Activated CD8-positive, alpha-beta memory T cell treated with anti-CD3 and anti-CD28 coated beads for 48 hours (primary cell): ENCODE data around the gene MTHFSD.

Source experiments
- DNase-seq, 3 experiments: peaks; one replicate each; pipeline ENCODE4 v3.0.0-alpha.2; 2020; ENCODE audit warnings: low read depth in 2 of 3, low spot score in 2 of 3

Gene MTHFSD

DNA sequence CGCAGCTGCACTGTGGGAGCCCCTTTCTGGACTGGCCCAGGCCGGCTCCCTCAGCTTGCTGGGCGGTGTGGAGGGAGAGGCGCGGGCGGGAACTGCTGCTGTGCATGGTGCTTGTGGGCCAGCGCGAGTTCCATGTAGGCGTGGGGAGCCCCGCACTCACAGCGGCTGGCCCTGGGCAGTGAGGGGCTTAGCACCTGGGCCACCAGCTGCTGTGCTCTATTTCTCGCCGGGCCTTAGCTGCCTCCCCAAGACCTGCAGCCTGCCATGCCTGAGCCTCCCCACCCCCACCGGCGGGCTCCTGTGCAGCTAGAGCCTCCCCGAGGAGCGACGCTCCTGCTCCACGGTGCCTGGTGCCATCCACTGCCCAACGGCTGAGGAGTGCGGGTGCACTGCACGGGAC, 1.7 kb downstream of the MTHFSD start:
- DNase-seq: no peak

DNA sequence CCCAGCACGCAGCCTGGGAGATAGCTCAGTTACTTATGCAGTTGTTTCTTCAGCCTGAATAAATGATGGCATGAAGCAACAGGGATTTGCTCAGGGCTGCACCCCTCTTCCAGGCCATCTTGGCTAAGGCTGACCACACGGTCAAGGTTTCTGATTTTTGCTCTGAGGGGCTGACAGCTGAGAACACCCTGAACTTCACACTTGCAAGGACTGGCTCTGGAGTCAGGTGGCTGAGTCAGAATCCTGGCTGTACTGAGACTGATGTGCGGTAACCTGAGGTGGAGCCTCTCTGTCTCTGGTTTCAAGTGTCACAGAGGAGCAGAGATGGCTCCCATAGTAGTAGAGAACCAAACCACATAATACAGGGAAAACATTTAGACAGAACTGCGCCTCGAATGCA, 4.8 kb downstream of the MTHFSD start:
- DNase-seq: no peak

DNA sequence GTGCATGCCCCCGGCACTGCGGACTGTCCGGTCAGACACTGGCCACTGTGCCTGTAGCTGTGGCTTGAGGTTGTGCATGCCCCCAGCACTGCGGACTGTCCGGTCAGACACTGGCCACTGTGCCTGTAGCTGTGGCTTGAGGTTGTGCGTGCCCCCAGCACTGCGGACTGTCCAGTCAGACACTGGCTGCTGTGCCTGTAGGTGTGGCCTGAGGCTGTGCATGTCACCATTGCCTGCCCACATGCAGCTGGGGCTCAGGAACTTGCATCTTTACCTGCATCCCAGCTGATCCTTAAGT, 5.2 kb downstream of the MTHFSD start:
- no peak for DNase-seq

DNA sequence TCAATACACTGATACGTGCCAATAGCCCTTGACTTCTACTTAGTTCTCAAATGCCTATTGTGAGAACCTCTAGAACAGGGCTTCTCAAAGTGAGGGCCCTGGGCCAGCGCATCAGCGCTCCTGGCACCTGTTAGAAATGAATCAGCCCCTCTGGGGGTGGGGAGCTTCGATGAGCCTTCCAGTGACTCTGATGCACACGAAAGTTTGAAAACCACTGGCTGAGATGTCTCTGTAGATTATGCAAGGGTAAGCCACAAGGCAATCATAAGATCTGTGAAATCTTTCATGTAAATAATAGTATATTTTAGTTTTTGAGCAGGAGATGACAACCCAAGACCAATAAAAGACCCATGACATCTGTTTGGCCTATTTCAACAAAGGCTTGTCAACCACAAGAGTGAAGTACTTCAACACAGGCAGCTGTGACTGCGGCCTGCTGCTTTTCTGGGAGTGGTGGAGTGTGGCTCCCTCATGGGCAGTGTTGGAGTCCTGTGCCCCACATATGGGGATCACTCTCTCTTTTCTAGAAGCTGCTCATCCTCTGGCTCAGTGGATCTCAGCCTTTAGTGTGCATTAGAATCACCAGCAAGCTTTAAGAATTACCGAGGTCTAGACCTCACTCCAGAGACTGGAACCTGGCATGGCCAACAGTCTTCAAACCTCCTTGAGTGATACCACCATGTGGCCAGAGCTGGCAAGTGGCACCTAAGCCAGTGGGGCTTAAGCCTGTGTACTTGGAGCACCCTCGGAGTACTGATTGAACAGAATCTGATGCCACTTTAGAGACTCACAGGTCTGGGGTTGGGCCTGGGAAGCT, 5.8 kb downstream of the MTHFSD start:
- no peak for DNase-seq

DNA sequence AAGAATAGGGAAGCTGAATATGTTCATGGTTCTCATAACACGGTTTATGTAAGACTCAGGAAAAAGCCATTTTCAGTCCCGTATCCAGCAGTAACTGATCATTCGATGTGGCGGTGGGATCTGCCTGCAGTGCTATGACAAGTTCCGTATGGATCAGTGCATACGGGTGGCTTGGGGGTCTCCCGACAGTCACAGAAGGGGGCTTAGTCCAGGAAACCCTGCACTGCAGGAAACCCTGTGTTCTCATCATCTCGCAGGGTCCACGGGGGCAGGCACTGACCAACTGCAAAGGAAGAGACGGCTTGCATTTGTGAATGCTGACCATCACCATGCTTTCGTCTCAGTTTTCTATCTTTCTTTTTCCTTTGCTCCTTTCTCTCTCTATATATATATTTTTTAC, 7.7 kb downstream of the MTHFSD start:
- DNase-seq: no peak

DNA sequence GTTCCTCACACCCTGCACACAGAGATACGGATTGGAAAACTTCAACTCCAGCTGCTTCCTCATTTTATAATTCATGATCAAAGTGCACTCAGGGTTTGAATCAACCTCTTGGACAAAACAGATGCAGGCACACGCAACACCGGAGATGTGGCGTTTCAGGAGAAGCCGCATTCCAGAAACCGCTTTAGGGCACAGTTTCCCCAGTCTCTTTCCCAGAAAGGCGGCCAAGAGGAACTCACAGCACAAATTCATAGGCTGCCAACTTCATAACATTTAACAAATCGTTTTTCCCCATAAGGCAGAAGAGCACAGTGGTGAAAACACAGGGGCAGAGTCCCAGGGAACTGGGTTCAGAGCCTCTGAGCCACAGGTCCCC, 8.4 kb downstream of the MTHFSD start:
- no peak for DNase-seq

DNA sequence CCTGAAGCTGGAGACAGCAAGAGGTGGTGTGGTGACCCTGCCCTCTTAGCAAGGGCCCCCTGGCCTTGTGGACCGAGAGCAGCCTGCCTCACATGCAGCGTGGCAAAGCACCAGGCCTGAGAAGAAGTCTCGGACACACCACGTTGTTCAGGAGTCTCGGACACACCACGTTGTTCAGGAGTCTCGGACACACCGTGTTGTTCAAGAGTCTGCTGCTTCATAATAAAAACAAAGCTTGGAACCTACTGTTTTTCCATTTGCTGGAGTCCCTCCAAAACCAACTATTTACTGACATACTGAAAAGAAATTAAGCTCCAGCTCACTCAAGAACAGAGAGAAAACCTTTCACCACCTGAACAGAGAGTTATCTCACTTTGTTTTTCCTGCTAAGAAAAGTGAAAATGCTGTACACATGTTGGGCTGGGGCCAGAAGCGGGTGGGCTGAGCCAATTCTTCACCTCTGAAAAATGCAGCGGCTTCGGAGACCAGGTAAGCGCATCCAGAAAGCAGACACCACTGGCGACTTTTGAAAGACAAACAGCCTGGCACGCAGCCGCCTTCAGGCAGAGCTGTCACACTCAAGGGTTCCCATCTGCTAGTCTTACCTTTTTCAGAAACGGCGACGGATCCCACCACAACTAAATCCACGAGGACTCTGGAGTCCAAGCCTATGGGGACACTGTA, 8.9 kb downstream of the MTHFSD start:
- no peak for DNase-seq

DNA sequence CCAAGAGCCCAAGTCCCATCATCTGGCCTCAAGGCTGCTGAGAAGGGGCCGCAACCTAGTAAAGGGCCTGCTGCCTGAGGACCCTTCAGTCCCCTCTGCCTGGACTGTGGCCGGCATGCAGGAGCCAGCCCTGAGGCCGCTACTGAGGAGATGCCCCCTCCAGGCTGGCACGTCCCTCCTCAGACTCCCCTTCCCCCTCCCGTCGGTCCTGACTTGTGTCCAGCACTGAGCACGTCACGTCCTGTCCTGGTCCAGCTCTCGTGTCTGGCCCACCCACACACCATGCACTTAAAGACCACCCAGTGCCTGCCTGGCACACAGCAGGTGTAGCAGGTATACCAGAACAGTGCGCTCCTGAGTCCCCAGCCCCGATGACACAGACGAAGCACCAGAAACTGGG, 9.6 kb downstream of the MTHFSD start:
- DNase-seq: no peak

DNA sequence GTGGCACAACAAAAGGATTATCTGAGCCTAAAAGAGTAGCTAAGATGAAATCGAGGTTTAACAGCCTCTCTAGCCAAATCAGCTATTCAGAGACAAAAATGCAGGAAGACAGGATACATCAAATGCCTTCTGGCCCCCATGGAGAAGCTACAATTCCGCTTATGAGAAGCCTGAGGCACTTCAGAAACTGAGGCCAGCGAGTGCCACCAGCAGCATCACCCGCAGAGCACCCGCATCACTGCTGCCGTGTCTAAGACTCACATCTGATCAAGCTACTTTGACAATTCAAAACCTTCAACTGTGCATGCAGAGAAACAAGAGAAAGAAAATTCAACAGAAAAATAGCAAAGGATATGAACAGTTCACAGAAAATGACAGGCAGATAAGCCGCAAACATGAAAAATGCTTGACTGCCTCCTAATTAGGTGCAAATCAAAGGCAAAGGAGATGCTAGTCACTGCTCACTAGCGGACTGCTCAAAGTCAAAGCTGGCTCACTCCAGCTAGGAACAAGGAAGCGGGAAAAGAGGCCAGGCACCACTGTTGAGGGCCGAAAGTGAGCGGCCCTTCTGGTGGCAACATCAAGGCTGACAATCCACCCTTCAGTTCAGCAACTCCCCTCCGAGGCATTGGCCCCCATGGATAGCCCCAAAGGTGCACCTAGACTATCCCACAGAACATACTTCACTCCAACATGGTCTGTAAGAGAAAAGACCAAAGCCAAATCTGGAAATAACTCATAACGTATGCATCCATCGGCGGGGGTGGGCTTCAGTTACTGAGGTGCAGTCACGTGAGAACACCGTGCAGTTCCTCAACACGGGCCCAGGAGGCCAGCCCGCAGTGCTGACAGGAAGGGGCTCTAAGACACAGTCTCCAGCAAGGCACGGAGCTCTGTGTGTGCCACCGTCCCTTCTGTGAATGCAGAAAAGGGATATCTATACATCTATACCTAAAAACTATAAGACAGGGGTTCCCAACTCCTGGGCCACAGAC, 12.0 kb downstream of the MTHFSD start:
- no peak for DNase-seq

DNA sequence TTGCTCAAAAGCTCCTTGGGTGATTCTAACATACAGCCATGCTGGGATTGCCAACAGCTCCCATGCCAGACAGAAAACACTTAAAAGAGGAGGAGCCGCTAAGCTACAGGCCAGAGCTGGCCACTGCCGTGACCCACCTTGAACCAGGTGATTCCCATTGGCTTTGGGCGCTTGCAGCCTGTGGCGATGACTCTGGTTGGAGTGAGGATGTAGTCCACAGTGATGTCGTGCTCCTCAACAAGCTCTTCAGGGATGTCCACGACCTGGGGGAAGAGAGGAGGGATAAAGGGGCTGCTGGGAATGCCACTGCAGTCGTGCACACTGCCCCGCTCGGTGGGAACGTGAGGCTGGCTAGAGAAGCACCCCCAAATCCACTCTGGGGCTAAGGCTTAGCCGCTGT, 13.5 kb downstream of the MTHFSD start:
- DNase-seq: no peak

DNA sequence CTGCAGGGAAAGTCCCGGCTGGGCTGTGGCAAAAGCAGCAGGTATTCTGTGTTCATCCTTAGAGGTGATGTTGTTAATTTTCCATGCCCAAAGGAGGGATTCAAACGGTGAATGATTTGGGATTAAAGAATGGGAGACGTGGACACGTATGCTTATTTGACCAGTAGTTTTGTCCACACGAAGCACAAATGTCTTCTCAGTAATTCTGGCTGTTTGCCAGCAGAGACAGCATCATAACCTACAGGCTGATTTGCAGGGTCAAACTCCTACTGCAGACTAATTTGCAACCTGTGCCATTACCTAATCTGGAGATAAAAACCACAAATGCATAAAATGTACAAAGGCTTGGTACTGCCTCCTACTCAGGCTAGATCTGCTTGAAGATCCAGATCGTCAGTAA, 14.1 kb downstream of the MTHFSD start:
- DNase-seq: no peak

DNA sequence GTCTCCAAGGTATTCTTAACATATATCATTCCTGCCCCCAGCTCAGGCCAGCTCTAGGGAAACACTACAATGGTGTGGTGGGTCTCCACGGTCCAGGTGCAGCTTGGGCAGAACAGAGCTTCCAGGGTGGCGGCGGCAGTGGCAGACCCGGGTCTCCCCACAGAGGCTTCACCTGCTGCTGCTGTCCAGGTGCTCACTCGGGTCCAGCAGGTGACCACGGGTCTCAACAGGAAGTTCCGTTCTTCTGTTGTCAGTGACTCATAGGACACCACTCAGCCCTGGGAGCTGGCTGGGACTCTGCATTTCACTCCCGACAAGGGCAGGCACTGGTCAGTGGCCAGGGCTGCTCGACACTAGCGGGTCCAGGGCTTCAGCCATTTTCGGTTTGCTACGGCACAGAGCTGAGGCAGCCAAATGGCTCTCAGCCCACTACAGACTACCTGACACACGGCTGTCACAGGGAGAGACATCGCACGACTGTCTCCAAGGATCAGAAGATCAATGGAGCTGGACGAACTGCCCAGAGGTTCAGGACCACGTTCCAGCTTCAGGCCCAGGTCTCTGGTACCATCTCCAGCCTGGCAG, 16.7 kb downstream of the MTHFSD start:
- DNase-seq: no peak

DNA sequence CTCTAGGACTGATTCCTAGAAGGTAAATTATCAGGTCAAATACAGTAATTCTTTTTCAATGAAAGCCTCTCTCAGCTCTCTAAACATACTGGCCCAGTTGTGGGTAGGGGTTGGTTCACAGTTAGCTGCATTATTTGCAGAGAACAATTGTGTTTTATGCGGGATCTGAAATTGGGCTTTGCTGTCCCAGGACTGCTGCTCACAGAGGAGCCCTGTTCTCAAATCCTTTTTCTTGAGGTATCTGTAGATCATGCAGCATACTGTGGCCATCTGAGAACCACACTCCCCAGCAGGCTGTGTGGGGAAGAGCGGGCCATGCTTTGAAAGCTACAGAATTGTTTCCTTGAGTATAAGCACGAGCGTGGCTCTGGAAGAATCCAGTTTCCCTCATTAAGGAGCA, 17.5 kb downstream of the MTHFSD start:
- DNase-seq: no peak

DNA sequence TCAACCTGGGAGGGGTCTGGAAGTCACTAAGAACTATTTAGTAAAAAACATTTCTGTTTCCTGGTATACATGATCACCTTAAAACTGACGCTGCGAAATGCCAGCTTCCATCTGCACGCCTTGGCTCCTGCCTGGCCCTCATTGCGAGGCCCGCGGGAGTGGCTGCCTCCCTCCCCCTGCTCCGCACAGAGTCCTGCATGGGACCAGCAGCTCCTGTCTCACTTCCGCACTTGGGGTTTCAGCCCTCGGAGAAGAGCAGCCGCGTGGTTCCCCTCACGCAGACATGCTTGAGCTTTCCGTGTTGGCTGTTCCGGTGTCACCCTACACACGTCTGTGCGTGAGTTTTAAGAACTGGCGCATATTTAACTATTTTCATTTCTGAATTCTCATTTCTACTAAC, 18.4 kb downstream of the MTHFSD start:
- DNase-seq: no peak

DNA sequence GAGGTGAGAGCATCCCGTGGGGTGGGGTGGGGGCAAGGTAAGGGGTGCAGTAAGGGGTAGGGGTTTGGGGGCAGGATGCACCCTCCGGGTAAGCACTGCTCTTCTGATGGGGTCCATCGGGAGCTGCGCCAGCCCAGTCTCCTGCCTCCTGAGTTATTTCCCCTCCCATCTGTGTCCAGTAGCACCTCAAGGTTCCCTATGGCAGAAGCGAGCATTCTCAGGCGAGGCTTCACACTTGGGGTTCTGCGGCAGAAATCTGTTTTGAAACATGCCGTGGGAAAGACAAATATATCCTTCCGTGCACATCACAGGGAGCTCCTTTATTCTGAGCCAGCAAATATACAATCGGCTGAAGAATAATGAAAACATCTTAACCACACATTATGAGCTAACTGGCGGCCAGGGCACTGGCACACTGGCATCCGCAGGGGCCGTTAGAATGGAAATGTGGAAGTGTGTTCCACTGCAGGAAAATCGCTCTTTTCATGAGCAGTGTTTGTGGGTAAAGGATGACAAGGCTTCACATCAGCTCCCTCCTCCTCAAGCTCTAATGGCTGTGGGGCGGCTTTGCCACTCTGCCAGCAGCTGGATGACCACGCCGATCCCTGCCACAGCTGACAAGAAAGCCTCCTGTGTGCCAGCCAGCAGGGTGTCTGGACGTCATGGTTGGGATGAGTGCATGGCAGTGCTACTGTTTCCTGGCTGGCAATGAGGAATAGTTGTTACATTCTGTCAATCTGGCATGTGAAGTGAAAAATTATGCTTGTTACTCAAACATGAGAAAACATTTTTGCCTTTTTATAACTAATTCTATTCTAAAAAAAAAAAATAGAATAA, 20.0 kb downstream of the MTHFSD start:
- DNase-seq: no peak

DNA sequence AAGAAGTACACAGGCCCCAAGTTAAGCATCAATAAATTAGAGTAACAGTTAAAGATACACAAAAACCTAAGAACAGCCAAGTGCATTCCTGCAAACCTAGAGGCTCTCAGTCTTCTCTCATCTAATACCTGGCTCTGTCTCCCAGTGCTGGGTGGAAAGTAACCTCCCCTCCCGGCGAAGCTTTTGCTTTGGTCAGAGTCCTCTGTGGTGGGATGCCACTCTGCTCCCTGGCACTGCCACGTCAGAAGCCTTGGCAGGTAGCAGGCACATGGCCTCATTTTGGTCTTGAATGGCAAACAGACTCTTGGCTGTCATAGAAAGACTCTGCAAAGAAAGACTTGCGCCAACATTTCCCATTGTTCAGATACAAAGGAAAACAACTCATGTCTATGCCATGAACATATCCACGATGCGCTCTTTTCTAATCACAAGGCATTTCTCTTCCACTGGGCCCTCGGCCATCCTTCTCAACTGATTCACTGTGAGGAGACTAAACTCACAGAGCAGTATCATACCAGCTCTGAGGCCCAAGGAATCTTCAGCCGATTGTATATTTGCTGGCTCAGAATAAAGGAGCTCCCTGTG, 21.2 kb downstream of the MTHFSD start:
- DNase-seq: no peak

DNA sequence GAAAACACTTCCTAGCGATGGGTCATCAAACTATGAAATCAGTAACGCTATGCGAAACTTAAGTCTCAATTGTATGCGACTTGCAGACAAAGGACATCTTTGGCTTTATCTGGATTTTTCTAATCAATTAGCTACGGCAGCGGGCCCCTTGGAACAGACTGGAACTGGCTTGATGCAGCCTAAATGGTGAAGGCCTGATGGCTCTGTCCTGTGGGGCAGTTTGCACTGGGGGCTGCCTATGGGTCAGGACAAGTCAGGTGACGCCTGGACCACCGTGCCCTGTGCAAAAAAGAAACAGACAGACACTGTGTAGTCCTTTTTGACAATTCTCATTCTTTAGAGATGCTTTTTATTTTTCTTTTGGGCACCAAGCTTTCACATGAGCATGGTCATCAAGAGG, 22.0 kb downstream of the MTHFSD start:
- DNase-seq: no peak

DNA sequence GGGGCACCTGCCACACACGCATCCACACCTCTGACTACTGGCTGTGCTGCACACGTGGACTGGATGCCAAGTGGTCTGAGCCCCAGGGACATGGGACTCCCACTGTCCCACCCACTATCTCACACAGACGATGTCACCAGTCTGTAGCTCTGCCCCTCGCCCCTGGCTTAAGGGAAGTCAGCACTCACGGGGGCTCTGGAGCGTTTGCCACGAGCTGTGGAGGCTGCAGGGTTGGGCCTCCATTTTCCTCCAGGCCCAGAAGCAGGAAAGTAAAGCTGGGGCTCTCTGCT, 22.6 kb downstream of the MTHFSD start:
- DNase-seq: no peak

DNA sequence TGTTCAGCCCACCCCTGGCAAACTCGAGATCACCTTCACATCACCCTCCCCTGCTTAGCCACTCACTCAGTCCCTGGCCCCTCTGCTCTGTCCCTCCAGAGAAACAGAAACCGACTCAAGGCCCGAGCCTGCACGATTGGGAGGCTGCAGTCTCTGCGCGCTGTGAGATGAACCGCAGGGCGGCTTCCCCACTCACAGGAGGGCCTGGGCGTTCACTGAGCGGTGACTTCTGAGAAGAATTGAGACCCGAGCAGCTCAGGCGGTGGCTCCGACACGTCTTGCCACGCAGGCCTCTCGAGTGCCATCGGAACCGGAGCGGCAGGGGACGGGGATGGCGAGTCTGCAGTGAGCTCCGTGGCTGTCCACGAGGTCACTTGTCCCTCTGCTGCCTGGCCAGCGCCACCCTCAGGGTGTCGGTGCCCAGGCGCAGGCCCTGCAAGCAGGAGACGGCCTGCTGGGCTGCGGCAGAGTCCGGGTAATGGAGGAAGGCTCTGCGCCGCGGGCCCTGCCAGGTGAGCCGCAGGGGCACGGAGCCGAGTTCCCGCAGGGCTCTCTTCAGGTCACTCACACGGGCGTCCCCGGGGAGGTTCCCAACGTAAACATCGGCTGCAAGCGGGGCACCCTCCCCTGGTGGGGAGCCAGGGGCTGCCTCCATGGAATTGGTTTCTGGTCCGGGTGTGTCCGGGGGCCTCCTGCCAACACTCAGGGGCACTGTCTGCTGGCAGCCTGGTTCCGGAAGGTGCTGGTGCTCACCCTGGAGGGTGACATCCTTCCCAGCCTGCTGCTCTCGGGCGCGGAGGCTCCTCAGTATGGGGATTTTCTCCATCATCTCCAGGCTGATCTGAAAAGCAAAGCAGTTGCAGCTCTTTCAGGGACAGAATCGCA, 23.2 kb downstream of the MTHFSD start:
- DNase-seq: no peak

DNA sequence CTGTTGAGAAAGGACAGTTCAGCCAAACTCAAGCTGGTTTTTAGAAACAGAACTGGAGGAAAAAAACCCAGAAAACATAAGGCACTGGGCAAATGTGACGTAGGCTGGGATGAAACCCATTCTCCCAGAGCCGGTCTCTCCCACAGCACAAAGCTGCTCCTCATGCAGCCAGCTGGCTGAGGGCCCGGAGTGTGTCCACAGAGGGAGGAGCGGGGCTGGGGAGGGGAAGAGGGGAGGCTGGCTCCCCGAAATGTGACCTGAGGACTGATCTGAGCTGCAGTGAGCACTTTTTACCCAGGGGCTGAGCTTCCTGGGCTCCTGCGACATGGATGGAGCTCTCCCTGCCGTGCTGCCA, 23.9 kb downstream of the MTHFSD start:
- DNase-seq: no peak
